NCI-H187 (cell line): ENCODE data around the gene RHOV.

ENCODE experiments used
- DNase-seq, 2 experiments: peaks; one replicate each; lab custom pipeline; 2025; lab: John Stamatoyannopoulos, UW

RHOV gene

GRCh38 chr15:40904552-40905201 is 30.6 kb upstream of the RHOV start:
- DNase-seq, result no peak

GRCh38 chr15:40902605-40903561 is 28.8 kb upstream of the RHOV start:
- no peak for DNase-seq

- DNase-seq, result no peak
Observed at GRCh38 chr15:40901053-40901443, 27.0 kb upstream of the RHOV start.

GRCh38 chr15:40900256-40901052 is 26.4 kb upstream of the RHOV start:
- no peak for DNase-seq

GRCh38 chr15:40899536-40900207 is 25.6 kb upstream of the RHOV start:
- DNase-seq, result no peak

GRCh38 chr15:40894681-40895448 is 20.8 kb upstream of the RHOV start:
- no peak for DNase-seq

GRCh38 chr15:40893733-40894680 is 20.0 kb upstream of the RHOV start, which contains the start of gene VPS18:
Gene VPS18 (plus strand): TSS chr15:40894450. CDS start chr15:40894769, 319 bp downstream.
- DNase-seq, result peak; percentile 89 to 90

GRCh38 chr15:40893019-40893670 is 19.1 kb upstream of the RHOV start:
- no peak for DNase-seq

- DNase-seq, result no peak
Observed at GRCh38 chr15:40892447-40893012, 18.5 kb upstream of the RHOV start.

- DNase-seq, result no peak
Observed at GRCh38 chr15:40891810-40892446, 17.9 kb upstream of the RHOV start.

- DNase-seq, result no peak
Observed at GRCh38 chr15:40891138-40891537, 17.1 kb upstream of the RHOV start.

- no peak for DNase-seq
Observed at GRCh38 chr15:40889112-40889511, 15.1 kb upstream of the RHOV start.

- DNase-seq, result no peak
Observed at GRCh38 chr15:40886586-40886985, 12.6 kb upstream of the RHOV start.

- DNase-seq, result no peak
Observed at GRCh38 chr15:40881351-40881750, 7.3 kb upstream of the RHOV start.

- no peak for DNase-seq
Observed at GRCh38 chr15:40879609-40880008, 5.6 kb upstream of the RHOV start.

GRCh38 chr15:40878785-40879184 is 4.8 kb upstream of the RHOV start:
- no peak for DNase-seq

- no peak for DNase-seq
Observed at GRCh38 chr15:40877694-40878093, 3.7 kb upstream of the RHOV start.

- DNase-seq, result no peak
Observed at GRCh38 chr15:40875991-40876730, 2.1 kb upstream of the RHOV start.
